HG03342 (cell line): Measurements from ENCODE around the gene C6orf62.
"Not testable (repeated sequence)": the region's sequence is repeated elsewhere in the genome, so short reads cannot be mapped to it uniquely, and the experiment has no call there.

Experiments
- ATAC-seq: cut with Tn5 transposase; IDR thresholded peaks from one replicate; pipeline ENCODE4 v1.9.1; 2021; ENCODE audit warnings: mild to moderate bottlenecking, moderate library complexity; ENCODE audit not compliant: unreplicated experiment

C6orf62 gene

GRCh38 chr6:24668997-24669361 lies 50.0 kb downstream of the C6orf62 start:
- no peak for ATAC-seq

- not testable (repeated sequence) for ATAC-seq
These were observed 50.6 kb downstream of the C6orf62 start for GRCh38 chr6:24668066-24668996.

GRCh38 chr6:24667378-24667803 lies 51.6 kb downstream of the C6orf62 start:
- peak; percentile 4 for ATAC-seq

DNA sequence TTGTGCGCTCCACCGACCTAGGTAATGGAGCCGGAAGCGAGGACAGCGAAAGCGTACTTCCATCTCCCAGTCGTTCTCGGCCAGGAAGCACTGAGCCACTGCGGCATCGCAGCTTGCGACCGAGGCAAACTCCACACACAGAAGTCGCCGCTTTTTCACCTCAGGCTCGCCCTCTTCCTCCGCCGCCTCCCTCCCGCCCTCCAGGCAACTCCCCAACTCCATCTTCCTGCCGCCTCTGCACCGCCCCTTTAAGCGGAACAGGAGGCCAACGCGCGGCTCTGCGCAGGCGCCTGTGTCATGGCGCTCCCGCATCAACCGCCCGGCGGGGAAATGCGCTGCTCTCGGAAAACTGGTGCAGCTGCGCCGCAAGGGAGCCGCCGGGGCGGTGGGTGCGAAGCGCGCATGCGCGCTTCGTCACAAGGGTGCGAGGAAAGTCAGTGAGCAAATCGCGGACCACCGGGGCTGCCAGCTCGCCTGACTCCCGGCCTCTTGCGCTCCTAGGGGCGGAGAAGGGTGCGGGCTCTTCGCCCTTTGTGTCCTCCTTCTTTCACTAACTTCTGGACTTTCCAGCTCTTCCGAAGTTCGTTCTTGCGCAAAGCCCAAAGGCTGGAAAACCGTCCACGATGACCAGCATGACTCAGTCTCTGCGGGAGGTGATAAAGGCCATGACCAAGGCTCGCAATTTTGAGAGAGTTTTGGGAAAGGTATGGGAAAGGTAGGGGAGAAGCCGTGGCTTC lies 52.1 kb downstream of the C6orf62 start, which contains the start of the genes ACOT13 and TDP2:
Gene ACOT13 (plus strand): TSS at position 437 of the 737 bp plus-strand sequence. CDS start 187 bp downstream, at position 624.
Gene TDP2 (minus strand): TSS at position 259 of the 737 bp plus-strand sequence. CDS start 37 bp downstream, at position 222.
- ATAC-seq = peak; percentile 93

GRCh38 chr6:24666097-24666640 lies 52.8 kb downstream of the C6orf62 start:
- peak; percentile 36 for ATAC-seq

GRCh38 chr6:24664046-24664987 lies 54.6 kb downstream of the C6orf62 start:
- no peak for ATAC-seq

DNA sequence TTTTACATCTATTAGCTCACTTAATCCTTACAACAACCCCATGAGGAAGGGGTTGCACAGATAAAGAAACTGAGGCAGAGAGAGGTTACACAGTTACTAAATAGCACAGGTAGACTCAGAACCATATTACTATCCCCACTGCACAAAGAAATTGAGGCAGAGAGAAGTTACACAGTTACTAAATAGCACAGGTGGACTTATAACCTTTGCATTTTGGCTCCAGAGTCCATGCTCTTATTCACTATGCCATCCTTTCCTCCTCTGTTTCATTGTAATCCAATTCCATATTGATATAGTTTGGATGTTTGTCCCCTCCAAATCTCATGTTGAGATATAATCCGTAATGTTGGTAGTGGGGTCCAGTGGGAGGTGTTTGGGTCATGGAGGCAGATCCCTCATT lies 55.8 kb downstream of the C6orf62 start:
- ATAC-seq = no peak

- no peak for ATAC-seq
These were observed 56.7 kb downstream of the C6orf62 start for GRCh38 chr6:24662236-24662635.

DNA sequence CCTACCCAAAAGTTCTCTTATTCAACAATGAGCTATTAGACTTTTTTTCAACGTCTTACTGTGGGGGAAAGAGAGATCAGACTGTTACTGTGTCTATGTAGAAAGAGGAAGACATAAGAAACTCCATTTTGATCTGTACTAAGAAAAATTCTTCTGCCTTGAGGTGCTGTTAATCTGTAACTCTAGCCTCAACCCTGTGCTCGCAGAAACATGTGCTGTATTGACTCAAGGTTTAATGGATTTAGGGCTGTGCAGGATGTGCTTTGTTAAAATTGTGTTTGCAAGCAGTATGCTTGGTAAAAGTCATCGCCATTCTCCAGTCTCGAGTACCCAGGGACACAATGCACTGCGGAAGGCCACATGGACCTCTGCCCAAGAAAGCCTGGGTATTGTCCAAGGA lies 57.2 kb downstream of the C6orf62 start:
- ATAC-seq = not testable (repeated sequence)

DNA sequence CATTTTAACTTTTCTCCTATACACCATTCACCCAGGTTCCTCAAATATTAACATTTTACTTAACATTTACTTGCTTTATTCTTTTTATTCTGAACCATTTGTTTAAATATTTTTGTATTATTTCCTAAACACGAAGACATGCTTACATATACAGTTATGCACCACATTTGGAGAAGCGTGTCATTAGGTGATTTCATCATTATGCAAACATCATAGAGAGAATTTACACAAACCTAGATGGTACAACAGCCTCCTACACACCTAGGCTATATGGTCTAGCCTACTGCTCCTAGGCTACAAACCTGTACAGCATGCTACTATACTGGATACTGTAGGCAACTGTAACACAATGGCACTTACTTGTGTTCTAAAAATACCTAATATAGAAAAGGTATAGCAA lies 58.8 kb downstream of the C6orf62 start:
- no peak for ATAC-seq

- ATAC-seq = no peak
These were observed 59.4 kb downstream of the C6orf62 start for GRCh38 chr6:24659561-24659960.

GRCh38 chr6:24658573-24659560 lies 60.1 kb downstream of the C6orf62 start:
- ATAC-seq = no peak

DNA sequence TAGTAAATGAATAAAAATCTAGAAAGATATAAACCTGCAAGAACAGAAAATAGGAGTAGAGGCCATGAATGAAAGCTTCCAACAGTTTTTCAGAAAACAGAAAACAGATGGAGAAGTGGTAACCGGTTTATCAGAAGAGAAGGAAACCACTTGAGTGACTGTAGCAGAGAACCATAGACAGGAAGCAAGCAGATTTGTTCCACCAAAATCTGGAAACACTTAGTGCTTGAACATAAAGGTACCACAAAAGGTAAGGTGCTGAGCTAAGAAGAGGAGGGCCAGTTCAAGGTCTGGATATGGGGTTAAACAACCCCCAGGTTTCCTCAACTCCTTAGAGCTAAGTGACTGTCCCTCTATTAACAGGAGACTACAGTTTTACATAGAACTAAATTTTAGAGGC lies 63.7 kb downstream of the C6orf62 start:
- ATAC-seq = no peak
